ENCODE data around the gene FSTL5. TPM values are rescaled to one million over a fixed set of nuclear protein-coding genes. Genes with fewer than 3 reads are reported as not detected.
A peak's percentile ranks its signal among the peaks of the same experiment; 100 is the strongest.

The FSTL5 gene
- total and polyA plus RNA-seq, 10 of the 15 experiments (the other 5 are each of a cell fraction or from before 2014, with no cell fraction given) = 0.04 to 2.4 (median 0.08) TPM; not detected in 4

DNA sequence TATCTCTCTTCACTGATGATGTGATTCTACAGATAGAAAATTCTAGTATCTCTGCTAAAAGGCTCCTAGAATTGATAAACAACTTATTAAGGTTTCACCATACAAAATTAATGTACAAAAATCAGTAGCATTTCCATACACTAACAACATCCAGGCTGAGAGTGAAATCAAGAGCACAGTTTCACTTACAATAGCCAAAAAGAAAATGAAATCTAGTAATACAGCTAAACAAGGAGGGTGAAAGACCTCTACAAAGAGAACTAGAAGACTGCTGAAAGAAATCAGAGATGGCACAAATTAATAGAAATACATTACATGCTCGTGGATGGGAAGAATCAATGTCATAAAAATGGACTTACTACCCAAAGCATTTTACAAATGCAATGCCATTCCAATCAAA lies 751.9 kb downstream of the FSTL5 start:
- intact Hi-C loops (cut with micrococcal nuclease; ENCODE audit: unreplicated experiment) (no loop called here), in situ Hi-C loops (cut with MboI) (no loop called here)
- Histone ChIP-seq H3K27me3 (replicated peaks in 1 of 2; ENCODE audit: control insufficient read depth in 2 of 2, insufficient read depth in 2 of 2, low read length in 1 of 2) (no peaks in the 10 kb centered on the region), H2AFZ (ENCODE audit: control insufficient read depth, low read depth, low read length) (no peak overlapping the region), H4K20me1 (ENCODE audit: control insufficient read depth, insufficient read depth) (no peaks in the 10 kb centered on the region), H3K4me1 (ENCODE audit: control insufficient read depth, insufficient read depth, low read length) (no peaks in the 10 kb centered on the region), H3K27ac (ENCODE audit: control insufficient read depth, insufficient read depth) (no peak overlapping the region), H3K79me2 (ENCODE audit: control insufficient read depth, insufficient read depth, low read length) (no peaks in the 10 kb centered on the region), H3K4me3 (no peak overlapping the region), H3K9me3 (replicated peaks; ENCODE audit: control insufficient read depth, insufficient read depth, low read length) (no peaks in the 10 kb centered on the region), H3K36me3 (ENCODE audit: control insufficient read depth in 2 of 2, insufficient read depth in 2 of 2, low read length in 1 of 2) (no peaks in the 10 kb centered on the region), H3K4me2 (ENCODE audit: control insufficient read depth, insufficient read depth) (no peak overlapping the region), H3K9ac (ENCODE audit: control insufficient read depth, insufficient read depth, low read length) (no peak overlapping the region)
- 0% methylated on average over 1 of the region's 1 CpG for WGBS (ENCODE audit: insufficient coverage, insufficient replicate concordance, low lambda C conversion rate, missing lambda C conversion rate)
- no TSS peak for BruUV-seq (replicated peaks)
- FAIRE-seq (no peak), DNase-seq (ENCODE audit: low read depth, low spot score) (no peak), ATAC-seq (peak; percentile 63)
- ChIA-PET POLR2A (no interaction called here), SMC1A (ENCODE audit: uncharacterized antibody, unreplicated experiment) (interaction anchor here (0.7 kb wide), 1 partner anchor 250 kb away, joined by 3 read pairs; no protein-coding TSS in a partner anchor), RAD21 (ENCODE audit: unreplicated experiment) (no interaction called here), CTCF (interaction anchor here (1.1 to 1.5 kb wide), 2 partner anchors 10 to 157 kb away, joined by 3 to 5 read pairs; no protein-coding TSS in a partner anchor)
- TF ChIP-seq PML (IDR thresholded peaks at IDR 0.05; ENCODE audit: low read length) (no peak), SMAD5 (IDR thresholded peaks at IDR 0.05; ENCODE audit: low read depth) (no peak), RUNX3 (IDR thresholded peaks at IDR 0.05; ENCODE audit: low read length) (no peak), KLF5 (IDR thresholded peaks at IDR 0.05; ENCODE audit: partially characterized antibody) (no peak), BCLAF1 (IDR thresholded peaks at IDR 0.05) (no peak), BCL11A (IDR thresholded peaks at IDR 0.05; ENCODE audit: low read depth, low read length) (no peak), MTA3 (IDR thresholded peaks at IDR 0.05; ENCODE audit: borderline replicate concordance, low read length) (no peak), SPI1 (IDR thresholded peaks at IDR 0.05; ENCODE audit: borderline replicate concordance, insufficient read depth, low read depth, low read length) (no peak), RAD51 (IDR thresholded peaks at IDR 0.05) (no peak), CREB1 (IDR thresholded peaks at IDR 0.05; ENCODE audit: low read depth) (no peak), ZBED1 (IDR thresholded peaks at IDR 0.05; ENCODE audit: borderline replicate concordance) (no peak), ZSCAN29 (IDR thresholded peaks at IDR 0.05) (no peak), CBX5 (IDR thresholded peaks at IDR 0.05; ENCODE audit: low read depth) (no peak), USF2 (IDR thresholded peaks at IDR 0.05; ENCODE audit: borderline replicate concordance, low read depth, low read length) (no peak), MXI1 (IDR thresholded peaks at IDR 0.05; ENCODE audit: low read depth, low read length) (no peak), FOXK2 (IDR thresholded peaks at IDR 0.05) (no peak)
- TF ChIP-seq, protein P1, sequence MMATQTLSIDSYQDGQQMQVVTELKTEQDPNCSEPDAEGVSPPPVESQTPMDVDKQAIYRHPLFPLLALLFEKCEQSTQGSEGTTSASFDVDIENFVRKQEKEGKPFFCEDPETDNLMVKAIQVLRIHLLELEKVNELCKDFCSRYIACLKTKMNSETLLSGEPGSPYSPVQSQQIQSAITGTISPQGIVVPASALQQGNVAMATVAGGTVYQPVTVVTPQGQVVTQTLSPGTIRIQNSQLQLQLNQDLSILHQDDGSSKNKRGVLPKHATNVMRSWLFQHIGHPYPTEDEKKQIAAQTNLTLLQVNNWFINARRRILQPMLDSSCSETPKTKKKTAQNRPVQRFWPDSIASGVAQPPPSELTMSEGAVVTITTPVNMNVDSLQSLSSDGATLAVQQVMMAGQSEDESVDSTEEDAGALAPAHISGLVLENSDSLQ (IDR thresholded peaks at IDR 0.05) = no peak

All from GM12878 (cell line).